CD14-positive monocyte (primary cell): ENCODE results near the gene PALM2AKAP2. TPM values are rescaled to one million over a fixed set of nuclear protein-coding genes. Genes with fewer than 3 reads are reported as not detected.

Experiments
- DNase-seq, 3 donors: peaks; one replicate each; pipeline ENCODE4 v3.0.0-alpha.2; 2011 to 2022
- H2AFZ ChIP-seq: 2 replicates; pipeline ENCODE4 v1.6.0; 2012; ENCODE audit warnings: mild to moderate bottlenecking, low read depth, low read length, inconsistent platforms; ENCODE audit not compliant: insufficient read depth, poor library complexity, severe bottlenecking
- H3K27ac ChIP-seq, 2 donors: 1 replicate in 1 of 2; 2 replicates in 1 of 2; pipeline ENCODE4 v1.5.1; 2012 to 2013; ENCODE audit warnings: low read length in 2 of 2, control low read depth in 1 of 2, inconsistent platforms in 1 of 2, low read depth in 1 of 2, mild to moderate bottlenecking in 1 of 2
- H3K27me3 ChIP-seq, 2 donors: one replicate each; pipeline versions ENCODE4 v1.6.0 to v1.6.1; 2011 to 2013; ENCODE audit warnings: low read length in 2 of 2; ENCODE audit not compliant: control insufficient read depth in 2 of 2, insufficient read depth in 2 of 2
- H3K36me3 ChIP-seq, 2 donors: replicated peaks in 1 of 2; 1 replicate in 1 of 2; 2 replicates in 1 of 2; pipeline versions ENCODE4 v1.5.1 to v1.6.1; 2012 to 2013; ENCODE audit warnings: low read length in 2 of 2, control low read depth in 1 of 2, inconsistent platforms in 1 of 2, mild to moderate bottlenecking in 1 of 2; ENCODE audit not compliant: insufficient read depth in 2 of 2, control insufficient read depth in 1 of 2
- H3K4me1 ChIP-seq, 2 donors: 1 replicate in 1 of 2; 2 replicates in 1 of 2; pipeline versions ENCODE4 v1.5.1 to v1.6.1; 2012 to 2013; ENCODE audit warnings: low read length in 2 of 2, control low read depth in 1 of 2, inconsistent platforms in 1 of 2, mild to moderate bottlenecking in 1 of 2, moderate library complexity in 1 of 2; ENCODE audit not compliant: insufficient read depth in 2 of 2, control insufficient read depth in 1 of 2
- H3K4me2 ChIP-seq: replicated peaks from 2 replicates; pipeline ENCODE3; 2012; ENCODE audit warnings: low read length, moderate library complexity, mild to moderate bottlenecking; ENCODE audit not compliant: poor library complexity, severe bottlenecking; ENCODE audit errors: extremely low read depth
- H3K4me3 ChIP-seq, 3 experiments: fragments of 200-600 bp in 1 of 3; sonication (generic) in 1 of 3; replicated peaks in 1 of 3; 1 replicate in 2 of 3; 2 replicates in 1 of 3; pipeline ENCODE4 v1.5.1; 2011 to 2013; ENCODE audit warnings: low read length in 3 of 3, mild to moderate bottlenecking in 3 of 3, control low read depth in 2 of 3, low read depth in 2 of 3, inconsistent platforms in 1 of 3, moderate library complexity in 1 of 3
- H3K79me2 ChIP-seq: 2 replicates; pipeline ENCODE4 v1.6.0; 2012; ENCODE audit warnings: mild to moderate bottlenecking, control low read depth, inconsistent platforms, low read length, moderate library complexity; ENCODE audit not compliant: insufficient read depth
- H3K9ac ChIP-seq: 2 replicates; pipeline ENCODE4 v1.6.0; 2017; ENCODE audit warnings: low read length, mild to moderate bottlenecking; ENCODE audit not compliant: insufficient read depth, poor library complexity, severe bottlenecking
- H3K9me3 ChIP-seq, 2 donors: replicated peaks in 1 of 2; 1 replicate in 1 of 2; 2 replicates in 1 of 2; pipeline versions ENCODE4 v1.5.1 to v1.6.1; 2012 to 2013; ENCODE audit warnings: low read length in 2 of 2, control low read depth in 1 of 2; ENCODE audit not compliant: control insufficient read depth in 1 of 2, insufficient read depth in 1 of 2
- H4K20me1 ChIP-seq: 2 replicates; pipeline ENCODE4 v1.6.0; 2012; ENCODE audit warnings: mild to moderate bottlenecking, low read length, control low read depth, moderate library complexity; ENCODE audit not compliant: insufficient read depth
- H3K27ac Mint-ChIP-seq, 7 donors: one replicate each; pipeline ENCODE4 v1.8.0; 2020; ENCODE audit warnings: mild to moderate bottlenecking in 7 of 7, mixed read lengths in 7 of 7, moderate library complexity in 6 of 7, inconsistent platforms in 2 of 7
- H3K27me3 Mint-ChIP-seq, 3 donors: one replicate each; pipeline ENCODE4 v1.8.0; 2021 to 2022; ENCODE audit warnings: low read depth in 3 of 3, mild to moderate bottlenecking in 3 of 3, mixed read lengths in 3 of 3, moderate library complexity in 3 of 3, inconsistent platforms in 1 of 3
- H3K36me3 Mint-ChIP-seq, 2 donors: one replicate each; pipeline ENCODE4 v1.8.0; 2020; ENCODE audit warnings: mixed read lengths in 2 of 2, inconsistent platforms in 1 of 2, mild to moderate bottlenecking in 1 of 2
- H3K4me1 Mint-ChIP-seq: one replicate; pipeline ENCODE4 v1.8.0; 2020; ENCODE audit warnings: mild to moderate bottlenecking, mixed read lengths
- H3K4me3 Mint-ChIP-seq, 2 donors: one replicate each; pipeline ENCODE4 v1.8.0; 2020; ENCODE audit warnings: mild to moderate bottlenecking in 2 of 2, mixed read lengths in 2 of 2, moderate library complexity in 1 of 2
- H3K9me3 Mint-ChIP-seq, 7 donors: one replicate each; pipeline ENCODE4 v1.8.0; 2020 to 2022; ENCODE audit warnings: mixed read lengths in 7 of 7, mild to moderate bottlenecking in 6 of 7, moderate library complexity in 6 of 7, inconsistent platforms in 2 of 7
- WGBS: methylation state at CpG from one replicate; pipeline ENCODE4 v1.1.5; 2013; ENCODE audit warnings: missing lambda C conversion rate; ENCODE audit not compliant: insufficient coverage; 5-methylcytosine and 5-hydroxymethylcytosine counted together
- intact Hi-C, 2 donors: fragments of 100-400 bp; cut with micrococcal nuclease; formaldehyde crosslinking; loops; one replicate each; pipeline versions ENCODE4 v1.15.0 to v1.15.1; 2023
- polyA plus RNA-seq, 3 donors: library from polyadenylated mRNA; depleted of rRNA in 1 of 3; unstranded in 2 of 3; stranded (reverse) in 1 of 3; fragments of 300-500 nt in 2 of 3; fragments of >200 nt in 1 of 3; fragmentation: Illumina TruSeq in 2 of 3; gene quantifications; 1 replicate in 2 of 3; 2 replicates in 1 of 3; pipeline ENCODE4 v1.2.3, GENCODE V29; 2012 to 2021
- TF ChIP-seq, protein P1 (sequence below): fragments of 200-600 bp; IDR thresholded peaks from one replicate; pipeline ENCODE4 v1.8.0; 2022; ENCODE audit warnings: antibody characterized with exemption, mild to moderate bottlenecking

Gene PALM2AKAP2
- polyA plus RNA-seq, 3 donors: not detected

GRCh38 chr9:109801484-109801883, 21.5 kb downstream of the PALM2AKAP2 start:
- WGBS: no CpG with 5 or more reads among the region's 1 CpG
- H3K27ac ChIP-seq: no peak overlapping the region

DNA sequence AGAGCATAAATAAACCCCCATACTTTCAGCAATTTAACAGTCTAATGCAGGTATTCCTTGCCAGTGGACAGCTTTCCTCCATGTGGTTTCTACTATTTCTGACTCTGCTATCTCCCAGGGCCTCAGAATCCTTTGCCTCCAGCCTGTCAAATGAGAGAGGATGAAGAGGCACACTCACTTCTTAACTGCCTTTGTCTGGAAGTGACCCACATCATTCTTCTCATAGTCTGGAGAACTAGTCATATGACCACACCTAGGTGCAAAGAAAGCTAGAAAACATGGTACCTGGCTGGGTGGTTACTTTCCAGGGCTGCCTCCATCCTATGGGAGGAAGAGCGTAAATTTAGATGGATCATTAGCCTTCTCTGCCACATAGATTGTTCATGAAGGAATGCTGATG, 22.5 kb downstream of the PALM2AKAP2 start:
- Histone ChIP-seq H3K79me2 (no peaks in the 10 kb centered on the region), H3K4me3 (no peak overlapping the region), H2AFZ (no peak overlapping the region), H3K27ac (no peak overlapping the region), H4K20me1 (no peaks in the 10 kb centered on the region), H3K36me3 (no peaks in the 10 kb centered on the region), H3K9me3 (no peaks in the 10 kb centered on the region), H3K4me2 (no peak overlapping the region), H3K9ac (no peak overlapping the region), H3K4me1 (no peaks in the 10 kb centered on the region), H3K27me3 (peaks cover 8 to 9% of the 10 kb centered on the region in 2 donors)
- Mint-ChIP-seq H3K4me3 (no peak overlapping the region), H3K36me3 (no peaks in the 10 kb centered on the region), H3K27ac (no peak overlapping the region), H3K4me1 (no peaks in the 10 kb centered on the region), H3K27me3 (peaks cover 7 to 9% (median 8%) of the 10 kb centered on the region in 3 donors), H3K9me3 (no peaks in the 10 kb centered on the region)
- intact Hi-C loops: no loop called here
- DNase-seq: no peak
- TF ChIP-seq, protein P1, sequence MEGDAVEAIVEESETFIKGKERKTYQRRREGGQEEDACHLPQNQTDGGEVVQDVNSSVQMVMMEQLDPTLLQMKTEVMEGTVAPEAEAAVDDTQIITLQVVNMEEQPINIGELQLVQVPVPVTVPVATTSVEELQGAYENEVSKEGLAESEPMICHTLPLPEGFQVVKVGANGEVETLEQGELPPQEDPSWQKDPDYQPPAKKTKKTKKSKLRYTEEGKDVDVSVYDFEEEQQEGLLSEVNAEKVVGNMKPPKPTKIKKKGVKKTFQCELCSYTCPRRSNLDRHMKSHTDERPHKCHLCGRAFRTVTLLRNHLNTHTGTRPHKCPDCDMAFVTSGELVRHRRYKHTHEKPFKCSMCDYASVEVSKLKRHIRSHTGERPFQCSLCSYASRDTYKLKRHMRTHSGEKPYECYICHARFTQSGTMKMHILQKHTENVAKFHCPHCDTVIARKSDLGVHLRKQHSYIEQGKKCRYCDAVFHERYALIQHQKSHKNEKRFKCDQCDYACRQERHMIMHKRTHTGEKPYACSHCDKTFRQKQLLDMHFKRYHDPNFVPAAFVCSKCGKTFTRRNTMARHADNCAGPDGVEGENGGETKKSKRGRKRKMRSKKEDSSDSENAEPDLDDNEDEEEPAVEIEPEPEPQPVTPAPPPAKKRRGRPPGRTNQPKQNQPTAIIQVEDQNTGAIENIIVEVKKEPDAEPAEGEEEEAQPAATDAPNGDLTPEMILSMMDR: no peak
- WGBS: 100% methylated on average over 1 of the region's 1 CpG

More at GRCh38 chr9:109801484-109801883, 21.5 kb downstream of the PALM2AKAP2 start:
- TF ChIP-seq, protein P1: no peak
- H3K36me3 ChIP-seq: no peaks in the 10 kb centered on the region
- intact Hi-C loops: no loop called here
- no peaks in the 10 kb centered on the region for H3K4me1 Mint-ChIP-seq
- H3K36me3 Mint-ChIP-seq: no peaks in the 10 kb centered on the region
- no peak overlapping the region for H3K4me3 Mint-ChIP-seq
- no peaks in the 10 kb centered on the region for H3K79me2 ChIP-seq
- no peak overlapping the region for H3K27ac Mint-ChIP-seq
- no peak overlapping the region for H3K4me3 ChIP-seq
- no peaks in the 10 kb centered on the region for H4K20me1 ChIP-seq
- no peak overlapping the region for H3K4me2 ChIP-seq
- no peak overlapping the region for H2AFZ ChIP-seq
- H3K27me3 ChIP-seq: peaks cover 8% of the 10 kb centered on the region in 2 donors
- peaks cover 0 to 2% (median 0%) of the 10 kb centered on the region in 7 donors for H3K9me3 Mint-ChIP-seq
- H3K9me3 ChIP-seq: no peaks in the 10 kb centered on the region
- H3K4me1 ChIP-seq: no peaks in the 10 kb centered on the region
- peaks cover 1 to 11% (median 7%) of the 10 kb centered on the region in 3 donors for H3K27me3 Mint-ChIP-seq
- DNase-seq: no peak
- no peak overlapping the region for H3K9ac ChIP-seq
